HepG2 (cell line): ENCODE measurements around the gene AGRP. TPM values are rescaled to one million over a fixed set of nuclear protein-coding genes. Genes with fewer than 3 reads are reported as not detected.

ENCODE experiments used
- HES4 ChIP-seq: sonication (generic); formaldehyde crosslinking; IDR thresholded peaks from 2 replicates; pipeline ENCODE4 v1.9.0; 2021; ENCODE audit warnings: mild to moderate bottlenecking, missing genetic modification reagents, borderline replicate concordance
- JUNB ChIP-seq: sonication (generic); formaldehyde crosslinking; IDR thresholded peaks from 2 replicates; pipeline ENCODE4 v1.8.0; 2022; ENCODE audit warnings: missing genetic modification reagents, mild to moderate bottlenecking, borderline replicate concordance
- MATR3 ChIP-seq: sonication (generic); formaldehyde crosslinking; IDR thresholded peaks from 2 replicates; pipeline ENCODE4 v1.4.0; 2020; ENCODE audit warnings: missing genetic modification reagents
- MEIS1 ChIP-seq: sonication (generic); formaldehyde crosslinking; IDR thresholded peaks from 2 replicates; pipeline ENCODE4 v1.9.0; 2021; ENCODE audit warnings: mild to moderate bottlenecking, missing genetic modification reagents, moderate library complexity, borderline replicate concordance
- PHF21A ChIP-seq: sonication (generic); formaldehyde crosslinking; IDR thresholded peaks from 2 replicates; pipeline ENCODE4 v1.5.0; 2020; ENCODE audit warnings: mild to moderate bottlenecking, missing genetic modification reagents
- POLR2AphosphoS5 ChIP-seq: IDR thresholded peaks from 2 replicates; pipeline ENCODE4 v1.6.1; 2012; ENCODE audit warnings: low read depth, low read length
- RAD51 ChIP-seq: fragments of 450-650 bp; IDR thresholded peaks from 2 replicates; pipeline ENCODE4 v1.6.1; 2016; ENCODE audit warnings: borderline replicate concordance
- TBX3 ChIP-seq: fragments of 450-650 bp; IDR thresholded peaks from 2 replicates; pipeline ENCODE4 v1.6.1; 2017; ENCODE audit warnings: antibody characterized with exemption, mild to moderate bottlenecking, inconsistent platforms, borderline replicate concordance
- TCF7L2 ChIP-seq: IDR thresholded peaks from 2 replicates; pipeline ENCODE4 v1.6.1; 2011; ENCODE audit warnings: mild to moderate bottlenecking, low read depth, low read length, moderate library complexity
- ZFX ChIP-seq: sonication (generic); formaldehyde crosslinking; IDR thresholded peaks from 2 replicates; pipeline ENCODE4 v1.4.0; 2020; ENCODE audit warnings: mild to moderate bottlenecking, low read depth, missing genetic modification reagents, moderate library complexity
- ZNF20 ChIP-seq: sonication (generic); formaldehyde crosslinking; IDR thresholded peaks from 2 replicates; pipeline ENCODE4 v1.4.0; 2020; ENCODE audit warnings: mild to moderate bottlenecking, moderate library complexity, missing genetic modification reagents
- ZNF282 ChIP-seq: fragments of 450-650 bp; IDR thresholded peaks from 2 replicates; pipeline ENCODE4 v1.6.1; 2018; ENCODE audit not compliant: partially characterized antibody
- ZNF33A ChIP-seq: sonication (generic); formaldehyde crosslinking; IDR thresholded peaks from 2 replicates; pipeline ENCODE4 v1.5.1; 2020; ENCODE audit warnings: missing genetic modification reagents, mild to moderate bottlenecking, moderate library complexity, borderline replicate concordance
- ZNF496 ChIP-seq: sonication (generic); formaldehyde crosslinking; IDR thresholded peaks from 2 replicates; pipeline ENCODE4 v1.8.1; 2023; ENCODE audit warnings: mild to moderate bottlenecking, moderate library complexity, missing genetic modification reagents; ENCODE audit not compliant: insufficient replicate concordance
- ZNF577 ChIP-seq: sonication (generic); formaldehyde crosslinking; IDR thresholded peaks from 2 replicates; pipeline ENCODE4 v1.4.0; 2020; ENCODE audit warnings: mild to moderate bottlenecking, low read depth, missing genetic modification reagents, borderline replicate concordance
- ZNF788 ChIP-seq: sonication (generic); formaldehyde crosslinking; IDR thresholded peaks from 2 replicates; pipeline ENCODE4 v1.5.0; 2020; ENCODE audit warnings: mild to moderate bottlenecking, missing genetic modification reagents, borderline replicate concordance
- polyA plus RNA-seq, 8 experiments: library from polyadenylated mRNA; depleted of rRNA in 3 of 8; stranded (reverse) in 7 of 8; unstranded in 1 of 8; fragments of >200 nt; fragmentation: Illumina TruSeq in 4 of 8; extraction: Trizol in 4 of 8; gene quantifications; 2 replicates each; pipeline versions ENCODE4 v1.2.1 to v1.2.3, GENCODE V29; 2011 to 2016; ENCODE audit warnings: low read depth in 4 of 8, missing spikeins in 1 of 8, mixed read lengths in 1 of 8; ENCODE audit not compliant: insufficient read depth in 1 of 8
- total RNA-seq, 5 experiments: library from RNA; depleted of rRNA; stranded (reverse); fragments of >200 nt; fragmentation: Illumina TruSeq; extraction: Trizol; gene quantifications; 2 replicates each; pipeline ENCODE4 v1.2.3, GENCODE V29; 2016; ENCODE audit warnings: low read depth in 1 of 5
- TF ChIP-seq, protein P1 (sequence below): sonication (generic); formaldehyde crosslinking; IDR thresholded peaks from 2 replicates; pipeline ENCODE4 v1.5.0; 2020; ENCODE audit warnings: mild to moderate bottlenecking, missing genetic modification reagents, borderline replicate concordance
- TF ChIP-seq, protein P2 (sequence below): sonication (generic); formaldehyde crosslinking; conservative IDR thresholded peaks from 2 replicates; pipeline ENCODE4 v1.4.0; 2020; ENCODE audit warnings: missing genetic modification reagents
- TF ChIP-seq, protein P3 (sequence below): sonication (generic); formaldehyde crosslinking; IDR thresholded peaks from 2 replicates; pipeline ENCODE4 v1.9.0; 2021; ENCODE audit warnings: missing genetic modification reagents, borderline replicate concordance

Gene AGRP
- total and polyA plus RNA-seq, 2 of the 13 experiments (the other 11 are each of a cell fraction or from before 2014, with no cell fraction given) = not detected

DNA sequence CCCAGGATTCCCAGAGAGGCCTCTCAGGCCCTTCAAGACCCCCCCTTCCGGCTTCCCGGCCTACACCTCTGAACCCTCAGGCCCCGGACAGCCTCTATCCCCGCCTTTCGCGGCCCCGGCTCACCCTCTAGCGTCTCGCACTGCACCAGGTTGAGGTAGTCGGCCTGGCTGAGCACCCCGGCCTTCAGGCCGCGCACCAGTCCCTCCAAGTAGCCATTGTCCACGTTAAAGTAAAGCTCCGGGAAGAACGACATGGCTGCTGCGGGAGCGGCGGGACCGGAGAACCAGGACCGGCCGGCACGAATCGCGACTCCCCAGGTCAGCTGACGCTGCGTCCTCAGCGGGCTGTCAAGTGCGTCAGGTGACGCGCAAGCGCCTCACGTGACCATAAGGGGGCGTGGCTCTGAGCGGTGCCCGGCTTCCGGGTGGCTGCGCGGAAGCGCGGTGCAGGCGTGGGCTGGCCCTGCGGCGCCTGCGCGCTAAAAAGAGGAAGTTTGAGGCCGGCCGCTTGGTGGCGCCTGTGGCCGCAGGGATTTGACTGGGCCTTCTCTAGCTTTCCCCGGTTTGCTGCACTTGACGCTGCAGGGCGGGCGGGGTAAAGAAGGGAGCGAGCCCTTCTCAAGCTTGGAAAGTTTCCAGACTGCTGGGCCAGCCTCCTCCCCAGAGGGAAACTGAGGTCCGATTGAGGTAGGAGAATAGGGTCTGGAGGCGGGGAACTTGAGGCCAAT lies 2.4 kb downstream of the AGRP start, which contains the start of gene ATP6V0D1 (continued):
- TF ChIP-seq ZNF282 (no peak), POLR2AphosphoS5 (peak; percentile 83), ZNF496 (CRISPR knock-in tag) (no peak), PHF21A (CRISPR knock-in tag) (peak; percentile 87), ZNF577 (CRISPR knock-in tag) (no peak), JUNB (CRISPR knock-in tag) (no peak), ZNF33A (CRISPR knock-in tag) (0 out of 2 replicates have a peak, but pooled peaks have one; percentile 83), MEIS1 (CRISPR knock-in tag) (peak; percentile 96), TBX3 (peak; percentile 67), MATR3 (CRISPR knock-in tag) (no peak), ZNF20 (CRISPR knock-in tag) (no peak), TCF7L2 (no peak), ZFX (CRISPR knock-in tag) (peak; percentile 95), HES4 (CRISPR knock-in tag) (no peak; the same call in 1 of the 2 replicates), RAD51 (peak; percentile 100), ZNF788 (CRISPR knock-in tag) (peak; percentile 99)
- TF ChIP-seq, protein P1, sequence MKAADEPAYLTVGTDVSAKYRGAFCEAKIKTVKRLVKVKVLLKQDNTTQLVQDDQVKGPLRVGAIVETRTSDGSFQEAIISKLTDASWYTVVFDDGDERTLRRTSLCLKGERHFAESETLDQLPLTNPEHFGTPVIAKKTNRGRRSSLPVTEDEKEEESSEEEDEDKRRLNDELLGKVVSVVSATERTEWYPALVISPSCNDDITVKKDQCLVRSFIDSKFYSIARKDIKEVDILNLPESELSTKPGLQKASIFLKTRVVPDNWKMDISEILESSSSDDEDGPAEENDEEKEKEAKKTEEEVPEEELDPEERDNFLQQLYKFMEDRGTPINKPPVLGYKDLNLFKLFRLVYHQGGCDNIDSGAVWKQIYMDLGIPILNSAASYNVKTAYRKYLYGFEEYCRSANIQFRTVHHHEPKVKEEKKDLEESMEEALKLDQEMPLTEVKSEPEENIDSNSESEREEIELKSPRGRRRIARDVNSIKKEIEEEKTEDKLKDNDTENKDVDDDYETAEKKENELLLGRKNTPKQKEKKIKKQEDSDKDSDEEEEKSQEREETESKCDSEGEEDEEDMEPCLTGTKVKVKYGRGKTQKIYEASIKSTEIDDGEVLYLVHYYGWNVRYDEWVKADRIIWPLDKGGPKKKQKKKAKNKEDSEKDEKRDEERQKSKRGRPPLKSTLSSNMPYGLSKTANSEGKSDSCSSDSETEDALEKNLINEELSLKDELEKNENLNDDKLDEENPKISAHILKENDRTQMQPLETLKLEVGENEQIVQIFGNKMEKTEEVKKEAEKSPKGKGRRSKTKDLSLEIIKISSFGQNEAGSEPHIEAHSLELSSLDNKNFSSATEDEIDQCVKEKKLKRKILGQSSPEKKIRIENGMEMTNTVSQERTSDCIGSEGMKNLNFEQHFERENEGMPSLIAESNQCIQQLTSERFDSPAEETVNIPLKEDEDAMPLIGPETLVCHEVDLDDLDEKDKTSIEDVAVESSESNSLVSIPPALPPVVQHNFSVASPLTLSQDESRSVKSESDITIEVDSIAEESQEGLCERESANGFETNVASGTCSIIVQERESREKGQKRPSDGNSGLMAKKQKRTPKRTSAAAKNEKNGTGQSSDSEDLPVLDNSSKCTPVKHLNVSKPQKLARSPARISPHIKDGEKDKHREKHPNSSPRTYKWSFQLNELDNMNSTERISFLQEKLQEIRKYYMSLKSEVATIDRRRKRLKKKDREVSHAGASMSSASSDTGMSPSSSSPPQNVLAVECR = peak; percentile 100
- TF ChIP-seq, protein P2, sequence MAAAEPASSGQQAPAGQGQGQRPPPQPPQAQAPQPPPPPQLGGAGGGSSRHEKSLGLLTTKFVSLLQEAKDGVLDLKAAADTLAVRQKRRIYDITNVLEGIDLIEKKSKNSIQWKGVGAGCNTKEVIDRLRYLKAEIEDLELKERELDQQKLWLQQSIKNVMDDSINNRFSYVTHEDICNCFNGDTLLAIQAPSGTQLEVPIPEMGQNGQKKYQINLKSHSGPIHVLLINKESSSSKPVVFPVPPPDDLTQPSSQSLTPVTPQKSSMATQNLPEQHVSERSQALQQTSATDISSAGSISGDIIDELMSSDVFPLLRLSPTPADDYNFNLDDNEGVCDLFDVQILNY (CRISPR knock-in tag) = no peak
- TF ChIP-seq, protein P3, sequence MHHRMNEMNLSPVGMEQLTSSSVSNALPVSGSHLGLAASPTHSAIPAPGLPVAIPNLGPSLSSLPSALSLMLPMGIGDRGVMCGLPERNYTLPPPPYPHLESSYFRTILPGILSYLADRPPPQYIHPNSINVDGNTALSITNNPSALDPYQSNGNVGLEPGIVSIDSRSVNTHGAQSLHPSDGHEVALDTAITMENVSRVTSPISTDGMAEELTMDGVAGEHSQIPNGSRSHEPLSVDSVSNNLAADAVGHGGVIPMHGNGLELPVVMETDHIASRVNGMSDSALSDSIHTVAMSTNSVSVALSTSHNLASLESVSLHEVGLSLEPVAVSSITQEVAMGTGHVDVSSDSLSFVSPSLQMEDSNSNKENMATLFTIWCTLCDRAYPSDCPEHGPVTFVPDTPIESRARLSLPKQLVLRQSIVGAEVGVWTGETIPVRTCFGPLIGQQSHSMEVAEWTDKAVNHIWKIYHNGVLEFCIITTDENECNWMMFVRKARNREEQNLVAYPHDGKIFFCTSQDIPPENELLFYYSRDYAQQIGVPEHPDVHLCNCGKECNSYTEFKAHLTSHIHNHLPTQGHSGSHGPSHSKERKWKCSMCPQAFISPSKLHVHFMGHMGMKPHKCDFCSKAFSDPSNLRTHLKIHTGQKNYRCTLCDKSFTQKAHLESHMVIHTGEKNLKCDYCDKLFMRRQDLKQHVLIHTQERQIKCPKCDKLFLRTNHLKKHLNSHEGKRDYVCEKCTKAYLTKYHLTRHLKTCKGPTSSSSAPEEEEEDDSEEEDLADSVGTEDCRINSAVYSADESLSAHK (CRISPR knock-in tag) = 0 out of 2 replicates have a peak, but pooled peaks have one; percentile 48
